ENCODE results near the gene CPXM2.

Gene CPXM2

DNA sequence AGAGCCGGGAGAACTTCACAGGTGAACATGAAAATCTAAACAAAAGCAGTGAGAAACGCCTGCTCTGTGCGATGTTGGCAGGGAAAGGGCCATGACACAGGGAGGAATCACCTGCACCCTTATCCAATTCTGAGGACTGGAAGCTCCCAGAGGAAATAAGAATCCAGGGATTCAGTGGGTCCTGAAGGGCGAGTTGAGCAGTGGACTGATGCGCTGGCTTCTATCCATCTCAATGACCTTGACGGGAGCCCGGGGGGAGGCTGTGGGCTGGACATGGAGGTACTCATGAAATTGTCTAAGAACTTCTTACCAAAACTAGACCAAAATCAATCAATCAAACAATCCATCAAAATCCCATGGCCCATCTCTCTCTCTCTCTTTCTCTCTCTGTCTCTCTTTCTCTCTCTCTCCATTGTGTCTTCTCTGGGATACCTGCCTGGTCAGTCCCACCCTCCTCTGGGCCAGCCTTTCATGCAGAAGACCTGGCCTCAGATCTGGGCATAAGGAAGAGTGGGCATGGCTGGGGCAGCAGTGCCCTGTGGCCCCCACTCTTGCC, 7.2 kb downstream of the CPXM2 start:
- H3K4me1 ChIP-seq (ENCODE audit: control extremely low read depth in 1 of 4, control insufficient read depth in 4 of 4, insufficient read depth in 4 of 4, low read length in 3 of 4) = no peaks in the 10 kb centered on the region
- peaks cover 0 to 23% (median 5%) of the 10 kb centered on the region in 5 experiments for H3K27me3 ChIP-seq (replicated peaks in 2 of 5; ENCODE audit: control insufficient read depth in 4 of 5, insufficient read depth in 5 of 5, low read length in 4 of 5)
- H3K4me3 ChIP-seq (ENCODE audit: control insufficient read depth in 1 of 7, extremely low read depth in 1 of 7, insufficient read depth in 4 of 7, low read depth in 2 of 7, low read length in 6 of 7) = no peak overlapping the region
- no peaks in the 10 kb centered on the region for H3K9me3 ChIP-seq (ENCODE audit: control extremely low read depth in 1 of 5, control insufficient read depth in 4 of 5, insufficient read depth in 2 of 5, low read depth in 1 of 5, low read length in 4 of 5)
- no peaks in the 10 kb centered on the region for H3K36me3 ChIP-seq (ENCODE audit: control insufficient read depth in 4 of 4, insufficient read depth in 4 of 4, low read length in 3 of 4)
- H3K27ac ChIP-seq (ENCODE audit: insufficient read depth in 1 of 2, low read depth in 1 of 2, low read length in 2 of 2, poor library complexity in 1 of 2, severe bottlenecking in 2 of 2) = no peak overlapping the region
- no peak for DNase-seq
- CTCF ChIA-PET = no interaction called here
- POLR2A ChIA-PET = no interaction called here
- 90% methylated on average over 5 of the region's 7 CpGs for WGBS (ENCODE audit: insufficient coverage)

- DNase-seq = no peak
- H3K4me3 ChIP-seq (ENCODE audit: control insufficient read depth in 1 of 7, extremely low read depth in 1 of 7, insufficient read depth in 4 of 7, low read depth in 2 of 7, low read length in 6 of 7) = no peak overlapping the region
- CTCF ChIA-PET = no interaction called here
- H3K27ac ChIP-seq (ENCODE audit: insufficient read depth in 1 of 2, low read depth in 1 of 2, low read length in 2 of 2, poor library complexity in 1 of 2, severe bottlenecking in 2 of 2) = no peak overlapping the region
- POLR2A ChIA-PET = no interaction called here
- no peaks in the 10 kb centered on the region for H3K36me3 ChIP-seq (ENCODE audit: control insufficient read depth in 4 of 4, insufficient read depth in 4 of 4, low read length in 3 of 4)
- peaks cover 0 to 19% (median 5%) of the 10 kb centered on the region in 5 experiments for H3K27me3 ChIP-seq (replicated peaks in 2 of 5; ENCODE audit: control insufficient read depth in 4 of 5, insufficient read depth in 5 of 5, low read length in 4 of 5)
- no peaks in the 10 kb centered on the region for H3K4me1 ChIP-seq (ENCODE audit: control extremely low read depth in 1 of 4, control insufficient read depth in 4 of 4, insufficient read depth in 4 of 4, low read length in 3 of 4)
- whole genome bisulfite sequencing (ENCODE audit: insufficient coverage) = 100% methylated on average over 2 of the region's 5 CpGs
- no peaks in the 10 kb centered on the region for H3K9me3 ChIP-seq (ENCODE audit: control extremely low read depth in 1 of 5, control insufficient read depth in 4 of 5, insufficient read depth in 2 of 5, low read depth in 1 of 5, low read length in 4 of 5)
Measured at GRCh38 chr10:123883673-123884320, 7.8 kb downstream of the CPXM2 start.

DNA sequence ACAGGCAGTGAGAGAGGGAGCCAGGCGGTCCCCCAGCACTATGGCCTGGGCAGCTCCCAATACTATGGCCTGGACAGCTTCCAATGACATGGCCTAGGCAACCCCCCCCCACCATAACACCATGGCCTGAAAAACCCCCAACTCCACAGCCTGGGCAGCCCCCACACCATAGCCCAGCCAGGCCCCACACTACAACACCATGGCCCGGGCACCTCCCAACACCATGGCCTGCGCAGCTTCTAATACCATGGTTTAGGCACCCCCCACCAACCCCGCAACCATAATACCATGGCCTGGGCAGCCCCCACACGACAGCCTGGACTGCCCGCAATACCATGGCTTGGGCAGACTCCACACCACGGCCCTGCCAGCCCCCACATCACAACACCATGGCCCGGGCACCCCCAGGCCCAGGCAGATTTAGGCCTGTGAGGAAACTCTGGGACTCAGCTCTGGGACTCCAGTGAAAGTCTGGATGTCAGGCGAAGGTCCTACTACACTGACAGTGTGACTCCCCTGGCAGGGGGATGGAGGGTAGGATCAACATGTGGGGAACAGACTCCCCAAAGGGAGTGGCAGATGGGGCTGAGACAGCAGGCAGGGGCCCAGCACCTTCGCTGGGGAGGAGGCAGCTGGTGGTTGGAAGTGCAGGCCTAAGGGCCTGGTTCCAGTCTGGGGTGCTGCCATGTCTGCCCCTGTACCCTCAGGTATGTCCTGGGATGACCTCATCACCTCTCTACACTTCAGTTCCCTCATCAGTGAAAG, 8.7 kb downstream of the CPXM2 start:
- no peaks in the 10 kb centered on the region for H3K9me3 ChIP-seq (ENCODE audit: control extremely low read depth in 1 of 5, control insufficient read depth in 4 of 5, insufficient read depth in 2 of 5, low read depth in 1 of 5, low read length in 4 of 5)
- no peak for DNase-seq
- CTCF ChIA-PET = no interaction called here
- H3K36me3 ChIP-seq (ENCODE audit: control insufficient read depth in 4 of 4, insufficient read depth in 4 of 4, low read length in 3 of 4) = no peaks in the 10 kb centered on the region
- no peaks in the 10 kb centered on the region for H3K4me1 ChIP-seq (ENCODE audit: control extremely low read depth in 1 of 4, control insufficient read depth in 4 of 4, insufficient read depth in 4 of 4, low read length in 3 of 4)
- no peak overlapping the region for H3K4me3 ChIP-seq (ENCODE audit: control insufficient read depth in 1 of 7, extremely low read depth in 1 of 7, insufficient read depth in 4 of 7, low read depth in 2 of 7, low read length in 6 of 7)
- no peak overlapping the region for H3K27ac ChIP-seq (ENCODE audit: insufficient read depth in 1 of 2, low read depth in 1 of 2, low read length in 2 of 2, poor library complexity in 1 of 2, severe bottlenecking in 2 of 2)
- H3K27me3 ChIP-seq (replicated peaks in 2 of 5; ENCODE audit: control insufficient read depth in 4 of 5, insufficient read depth in 5 of 5, low read length in 4 of 5) = peaks cover 0 to 14% (median 3%) of the 10 kb centered on the region in 5 experiments
- 87% methylated on average over 4 of the region's 10 CpGs for WGBS (ENCODE audit: insufficient coverage)
- POLR2A ChIA-PET = no interaction called here

- H3K27me3 ChIP-seq (replicated peaks in 2 of 5; ENCODE audit: control insufficient read depth in 4 of 5, insufficient read depth in 5 of 5, low read length in 4 of 5) = peaks cover 0 to 13% (median 3%) of the 10 kb centered on the region in 5 experiments
- ChIA-PET CTCF (no interaction called here), POLR2A (no interaction called here)
- WGBS (ENCODE audit: insufficient coverage) = no CpG with 5 or more reads among the region's 4 CpGs
- H3K9me3 ChIP-seq (ENCODE audit: control extremely low read depth in 1 of 5, control insufficient read depth in 4 of 5, insufficient read depth in 2 of 5, low read depth in 1 of 5, low read length in 4 of 5) = no peaks in the 10 kb centered on the region
- H3K4me1 ChIP-seq (ENCODE audit: control extremely low read depth in 1 of 4, control insufficient read depth in 4 of 4, insufficient read depth in 4 of 4, low read length in 3 of 4) = no peaks in the 10 kb centered on the region
- no peak overlapping the region for H3K27ac ChIP-seq (ENCODE audit: insufficient read depth in 1 of 2, low read depth in 1 of 2, low read length in 2 of 2, poor library complexity in 1 of 2, severe bottlenecking in 2 of 2)
- DNase-seq = no peak
- no peak overlapping the region for H3K4me3 ChIP-seq (ENCODE audit: control insufficient read depth in 1 of 7, extremely low read depth in 1 of 7, insufficient read depth in 4 of 7, low read depth in 2 of 7, low read length in 6 of 7)
- no peaks in the 10 kb centered on the region for H3K36me3 ChIP-seq (ENCODE audit: control insufficient read depth in 4 of 4, insufficient read depth in 4 of 4, low read length in 3 of 4)
Measured at GRCh38 chr10:123882177-123882576, 9.4 kb downstream of the CPXM2 start.

GRCh38 chr10:123879606-123880257, 11.9 kb downstream of the CPXM2 start:
- 93% methylated on average over 6 of the region's 10 CpGs for WGBS (ENCODE audit: insufficient coverage)
- ChIA-PET CTCF (no interaction called here), POLR2A (no interaction called here)
- H3K27ac ChIP-seq (ENCODE audit: insufficient read depth in 1 of 2, low read depth in 1 of 2, low read length in 2 of 2, poor library complexity in 1 of 2, severe bottlenecking in 2 of 2) = no peak overlapping the region
- no peak for DNase-seq
- peaks cover 0 to 4% (median under 1%) of the 10 kb centered on the region in 5 experiments for H3K27me3 ChIP-seq (replicated peaks in 2 of 5; ENCODE audit: control insufficient read depth in 4 of 5, insufficient read depth in 5 of 5, low read length in 4 of 5)
- peaks cover 0 to 2% (median 0%) of the 10 kb centered on the region in 5 experiments for H3K9me3 ChIP-seq (ENCODE audit: control extremely low read depth in 1 of 5, control insufficient read depth in 4 of 5, insufficient read depth in 2 of 5, low read depth in 1 of 5, low read length in 4 of 5)
- H3K4me1 ChIP-seq (ENCODE audit: control extremely low read depth in 1 of 4, control insufficient read depth in 4 of 4, insufficient read depth in 4 of 4, low read length in 3 of 4) = no peaks in the 10 kb centered on the region
- no peaks in the 10 kb centered on the region for H3K36me3 ChIP-seq (ENCODE audit: control insufficient read depth in 4 of 4, insufficient read depth in 4 of 4, low read length in 3 of 4)
- no peak overlapping the region for H3K4me3 ChIP-seq (ENCODE audit: control insufficient read depth in 1 of 7, extremely low read depth in 1 of 7, insufficient read depth in 4 of 7, low read depth in 2 of 7, low read length in 6 of 7)

DNA sequence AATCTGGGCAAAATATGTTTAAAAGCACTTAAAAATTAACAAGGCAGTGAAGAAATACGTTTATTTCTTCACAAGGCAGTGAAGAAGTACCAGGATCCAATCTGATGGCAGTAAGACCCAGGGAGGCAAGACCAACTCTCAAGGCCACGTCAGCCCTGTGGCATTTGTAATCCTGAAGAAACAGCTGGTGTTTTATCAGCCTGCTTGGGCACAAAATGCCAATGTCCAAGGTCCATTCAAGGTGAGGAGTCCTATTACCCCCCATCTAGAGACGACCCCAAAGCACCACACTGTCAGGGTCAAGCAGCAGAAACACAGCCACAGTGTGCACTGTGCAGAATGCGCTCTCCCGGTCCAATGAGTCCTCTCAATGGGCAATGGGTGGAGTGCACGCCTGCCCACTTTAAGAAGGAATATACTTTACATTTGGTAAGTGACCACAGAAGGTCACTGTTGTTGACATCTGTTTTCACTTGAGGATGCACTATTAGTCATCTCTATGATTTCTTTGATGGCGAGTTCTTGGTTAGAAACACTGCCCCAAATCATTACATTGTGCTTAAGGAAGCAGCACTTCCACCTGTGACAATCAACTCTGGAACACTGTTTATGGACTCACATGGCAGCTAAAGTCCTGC, 12.8 kb downstream of the CPXM2 start:
- no peaks in the 10 kb centered on the region for H3K4me1 ChIP-seq (ENCODE audit: control extremely low read depth in 1 of 4, control insufficient read depth in 4 of 4, insufficient read depth in 4 of 4, low read length in 3 of 4)
- no peak overlapping the region for H3K4me3 ChIP-seq (ENCODE audit: control insufficient read depth in 1 of 7, extremely low read depth in 1 of 7, insufficient read depth in 4 of 7, low read depth in 2 of 7, low read length in 6 of 7)
- ChIA-PET POLR2A (no interaction called here), CTCF (no interaction called here)
- H3K9me3 ChIP-seq (ENCODE audit: control extremely low read depth in 1 of 5, control insufficient read depth in 4 of 5, insufficient read depth in 2 of 5, low read depth in 1 of 5, low read length in 4 of 5) = peaks cover 0 to 2% (median 0%) of the 10 kb centered on the region in 5 experiments
- H3K27ac ChIP-seq (ENCODE audit: insufficient read depth in 1 of 2, low read depth in 1 of 2, low read length in 2 of 2, poor library complexity in 1 of 2, severe bottlenecking in 2 of 2) = no peak overlapping the region
- H3K27me3 ChIP-seq (replicated peaks in 2 of 5; ENCODE audit: control insufficient read depth in 4 of 5, insufficient read depth in 5 of 5, low read length in 4 of 5) = peaks cover 0 to 2% (median 0%) of the 10 kb centered on the region in 5 experiments
- no peaks in the 10 kb centered on the region for H3K36me3 ChIP-seq (ENCODE audit: control insufficient read depth in 4 of 4, insufficient read depth in 4 of 4, low read length in 3 of 4)
- DNase-seq = no peak
- 92% methylated on average over 7 of the region's 7 CpGs for WGBS (ENCODE audit: insufficient coverage)

Measured in common myeloid progenitor, CD34-positive (primary cell).